ENCODE measurements around the gene ZZZ3. TPM values are rescaled to one million over a fixed set of nuclear protein-coding genes. Genes with fewer than 3 reads are reported as not detected.
"Not testable (repeated sequence)": the region's sequence is repeated elsewhere in the genome, so short reads cannot be mapped to it uniquely, and the experiment has no call there.

The ZZZ3 gene
- total RNA-seq, 2 donors from 2014 or later = 26.0 to 100 TPM

GRCh38 chr1:77709727-77710126 is 27.3 kb upstream of the ZZZ3 start:
- Histone ChIP-seq H3K27me3 (no peaks in the 10 kb centered on the region), H3K36me3 (replicated peaks in 1 of 2; ENCODE audit: insufficient read depth in 1 of 2, low read depth in 2 of 2) (peaks cover 7 to 21% of the 10 kb centered on the region in 2 donors), H3K4me3 (no peak overlapping the region), H3K4me1 (no peaks in the 10 kb centered on the region), H3K27ac (no peak overlapping the region), H3K9me3 (no peaks in the 10 kb centered on the region)
- 81 to 83% methylated on average over 3 of the region's 3 CpGs for WGBS, 2 donors
- no peak for TF ChIP-seq POLR2A (IDR thresholded peaks at IDR 0.05)
- no peak for TF ChIP-seq CTCF (IDR thresholded peaks at IDR 0.05)
- intact Hi-C loops (cut with DNase I) = no loop called here
- DNase-seq = no peak
- no peak for ATAC-seq

GRCh38 chr1:77706321-77706720 is 23.9 kb upstream of the ZZZ3 start:
- WGBS, 2 donors = 90 to 94% methylated on average over 4 of the region's 4 CpGs
- ATAC-seq (no peak), DNase-seq (no peak)
- Histone ChIP-seq H3K27ac (no peak overlapping the region), H3K27me3 (no peaks in the 10 kb centered on the region), H3K9me3 (no peaks in the 10 kb centered on the region), H3K36me3 (replicated peaks in 1 of 2; ENCODE audit: insufficient read depth in 1 of 2, low read depth in 2 of 2) (peaks cover 6 to 11% of the 10 kb centered on the region in 2 donors), H3K4me3 (no peak overlapping the region), H3K4me1 (no peaks in the 10 kb centered on the region)
- TF ChIP-seq CTCF (IDR thresholded peaks at IDR 0.05) = no peak
- TF ChIP-seq POLR2A (IDR thresholded peaks at IDR 0.05) = no peak
- intact Hi-C loops (cut with DNase I) = no loop called here

GRCh38 chr1:77704736-77705135 is 22.3 kb upstream of the ZZZ3 start:
- DNase-seq (no peak), ATAC-seq (no peak)
- H3K36me3 ChIP-seq (replicated peaks in 1 of 2; ENCODE audit: insufficient read depth in 1 of 2, low read depth in 2 of 2) = peaks cover 0 to 10% of the 10 kb centered on the region in 2 donors
- H3K9me3 ChIP-seq = no peaks in the 10 kb centered on the region
- H3K27ac ChIP-seq = no peak overlapping the region
- TF ChIP-seq POLR2A (IDR thresholded peaks at IDR 0.05) = no peak
- no peak for TF ChIP-seq CTCF (IDR thresholded peaks at IDR 0.05)
- intact Hi-C loops (cut with DNase I) = no loop called here
- H3K4me1 ChIP-seq = no peaks in the 10 kb centered on the region
- WGBS, 2 donors = 62 to 77% methylated on average over 2 of the region's 2 CpGs
- H3K4me3 ChIP-seq = no peak overlapping the region
- no peaks in the 10 kb centered on the region for H3K27me3 ChIP-seq

GRCh38 chr1:77699673-77700072 is 17.2 kb upstream of the ZZZ3 start:
- ATAC-seq; H3K27me3 ChIP-seq; intact Hi-C loops (cut with DNase I); H3K4me3 ChIP-seq; H3K9me3 ChIP-seq; H3K27ac ChIP-seq; H3K4me1 ChIP-seq; H3K36me3 ChIP-seq (replicated peaks in 1 of 2; ENCODE audit: insufficient read depth in 1 of 2, low read depth in 2 of 2); DNase-seq: not testable (repeated sequence)
- WGBS, 2 donors = 96 to 100% methylated on average over 1 of the region's 1 CpG

GRCh38 chr1:77697441-77697840 is 15.0 kb upstream of the ZZZ3 start:
- H3K4me3 ChIP-seq = no peak overlapping the region
- peaks cover 0 to 6% of the 10 kb centered on the region in 2 donors for H3K36me3 ChIP-seq (replicated peaks in 1 of 2; ENCODE audit: insufficient read depth in 1 of 2, low read depth in 2 of 2)
- no peaks in the 10 kb centered on the region for H3K27me3 ChIP-seq
- no peak overlapping the region for H3K27ac ChIP-seq
- H3K9me3 ChIP-seq = no peaks in the 10 kb centered on the region
- no peaks in the 10 kb centered on the region for H3K4me1 ChIP-seq
- ATAC-seq (no peak), DNase-seq (no peak)
- intact Hi-C loops (cut with DNase I) = no loop called here
- WGBS, 2 donors = 90 to 96% methylated on average over 3 of the region's 3 CpGs
- TF ChIP-seq CTCF (IDR thresholded peaks at IDR 0.05) (no peak), POLR2A (IDR thresholded peaks at IDR 0.05) (no peak)
